IMR-90 (cell line): Measurements from ENCODE around the gene MORN5. TPM values are rescaled to one million over a fixed set of nuclear protein-coding genes. Genes with fewer than 3 reads are reported as not detected.

Source experiments
- ATAC-seq: fragments of 200-7000 bp; cut with Tn5 transposase; 2 replicates; pipeline ENCODE4 v1.9.1; 2020; ENCODE audit warnings: low read depth, mild to moderate bottlenecking, moderate library complexity
- BruUV-seq: library from RNA; stranded (reverse); fragments of 400-500 nt; replicated peaks from 2 replicates; lab custom pipeline; 2021; lab: Mats Ljungman, UMichigan
- CTCF ChIA-PET: fragments of 300-600 bp; formaldehyde crosslinking; extraction: SDS; loops from one replicate; lab custom pipeline; 2021; ENCODE audit warnings: antibody characterized with exemption; lab: Yijun Ruan, JAX
- POLR2A ChIA-PET: fragments of 300-600 bp; sonication (Branson Sonifier 250); formaldehyde crosslinking; loops from one replicate; lab custom pipeline; 2022; ENCODE audit warnings: antibody characterized with exemption; ENCODE audit not compliant: unreplicated experiment; lab: Charles Lee
- DNase-seq: peaks from one replicate; pipeline ENCODE4 v3.0.0; 2013
- H2AFZ ChIP-seq: replicated peaks from 2 replicates; pipeline ENCODE3; 2013; ENCODE audit warnings: low read length, mild to moderate bottlenecking; ENCODE audit not compliant: poor library complexity
- H2AK5ac ChIP-seq: 2 replicates; pipeline ENCODE4 v1.6.1; 2013; ENCODE audit warnings: low read depth, low read length, inconsistent platforms
- H2AK9ac ChIP-seq: replicated peaks from 2 replicates; pipeline ENCODE3; 2013; ENCODE audit warnings: mild to moderate bottlenecking, low read depth, low read length, moderate library complexity; ENCODE audit not compliant: poor library complexity
- H2BK120ac ChIP-seq: 2 replicates; pipeline ENCODE4 v1.6.1; 2013; ENCODE audit warnings: low read depth, low read length, inconsistent platforms
- H2BK15ac ChIP-seq: 3 replicates; pipeline ENCODE4 v1.6.1; 2013; ENCODE audit warnings: low read depth, low read length, inconsistent platforms
- H2BK20ac ChIP-seq: 2 replicates; pipeline ENCODE4 v1.6.1; 2013; ENCODE audit warnings: low read depth, mild to moderate bottlenecking, inconsistent platforms, low read length, moderate library complexity
- H2BK5ac ChIP-seq: 2 replicates; pipeline ENCODE4 v1.6.1; 2013; ENCODE audit warnings: mild to moderate bottlenecking, low read depth, low read length, inconsistent platforms; ENCODE audit not compliant: poor library complexity, severe bottlenecking
- H3K14ac ChIP-seq: replicated peaks from 2 replicates; pipeline ENCODE4 v1.6.1; 2013; ENCODE audit warnings: low read depth, low read length, inconsistent platforms
- H3K18ac ChIP-seq: 2 replicates; pipeline ENCODE4 v1.6.1; 2013; ENCODE audit warnings: low read depth, low read length, control low read depth
- H3K23ac ChIP-seq: 2 replicates; pipeline ENCODE4 v1.6.1; 2013; ENCODE audit warnings: low read depth, low read length, inconsistent platforms
- H3K27ac ChIP-seq: 2 replicates; pipeline ENCODE4 v1.5.1; 2013; ENCODE audit warnings: mild to moderate bottlenecking, control low read depth, low read length; ENCODE audit not compliant: insufficient read depth
- H3K27me3 ChIP-seq: 2 replicates; pipeline ENCODE4 v1.6.1; 2013; ENCODE audit warnings: low read length; ENCODE audit not compliant: control insufficient read depth, insufficient read depth
- H3K36me3 ChIP-seq: 2 replicates; pipeline ENCODE4 v1.6.1; 2013; ENCODE audit warnings: low read length, mixed read lengths; ENCODE audit not compliant: control insufficient read depth, insufficient read depth
- H3K4ac ChIP-seq: 2 replicates; pipeline ENCODE4 v1.6.1; 2013; ENCODE audit warnings: low read depth, low read length, inconsistent platforms
- H3K4me1 ChIP-seq: 2 replicates; pipeline ENCODE4 v1.6.1; 2013; ENCODE audit warnings: low read length, mixed read lengths; ENCODE audit not compliant: control insufficient read depth, insufficient read depth
- H3K4me2 ChIP-seq: 2 replicates; pipeline ENCODE4 v1.6.1; 2013; ENCODE audit warnings: low read depth, mild to moderate bottlenecking, control low read depth, low read length, moderate library complexity
- H3K4me3 ChIP-seq: 2 replicates; pipeline ENCODE4 v1.5.1; 2013; ENCODE audit warnings: low read depth, mild to moderate bottlenecking, control low read depth, low read length, moderate library complexity; ENCODE audit not compliant: insufficient read depth
- H3K56ac ChIP-seq: 2 replicates; pipeline ENCODE4 v1.6.1; 2013; ENCODE audit warnings: low read length, inconsistent platforms; ENCODE audit not compliant: insufficient read depth; ENCODE audit errors: extremely low read depth
- H3K79me1 ChIP-seq, 2 experiments: 2 replicates each; pipeline ENCODE4 v1.6.1; 2013; ENCODE audit warnings: low read length in 2 of 2, inconsistent platforms in 1 of 2, low read depth in 1 of 2
- H3K9ac ChIP-seq: 2 replicates; pipeline ENCODE4 v1.6.1; 2013; ENCODE audit warnings: low read depth, low read length, control low read depth
- H3K9me1 ChIP-seq: 2 replicates; pipeline ENCODE4 v1.6.1; 2013; ENCODE audit warnings: low read length, inconsistent platforms; ENCODE audit not compliant: insufficient read depth
- H3K9me3 ChIP-seq: 2 replicates; pipeline ENCODE4 v1.6.1; 2013; ENCODE audit warnings: low read length; ENCODE audit not compliant: control insufficient read depth, insufficient read depth
- H4K20me1 ChIP-seq: 2 replicates; pipeline ENCODE4 v1.6.1; 2013; ENCODE audit warnings: low read length, inconsistent platforms; ENCODE audit not compliant: insufficient read depth
- H4K5ac ChIP-seq: 2 replicates; pipeline ENCODE4 v1.6.1; 2013; ENCODE audit warnings: mild to moderate bottlenecking, low read depth, low read length, control low read depth
- H4K8ac ChIP-seq, 2 experiments: 2 replicates each; pipeline ENCODE4 v1.6.1; 2013; ENCODE audit warnings: low read depth in 2 of 2, low read length in 2 of 2, control low read depth in 1 of 2, inconsistent platforms in 1 of 2
- H4K91ac ChIP-seq: 2 replicates; pipeline ENCODE4 v1.6.1; 2013; ENCODE audit warnings: low read depth, low read length, inconsistent platforms; ENCODE audit not compliant: insufficient read depth
- CTCF ChIP-seq: conservative IDR thresholded peaks from 2 replicates; pipeline ENCODE4 v1.5.1; 2012; ENCODE audit warnings: mild to moderate bottlenecking, low read depth, low read length, improper control_type of control experiment
- POLR2A ChIP-seq: IDR thresholded peaks from 2 replicates; pipeline ENCODE4 v1.6.1; 2012; ENCODE audit warnings: mild to moderate bottlenecking, low read depth, low read length
- RAD21 ChIP-seq: IDR thresholded peaks from 2 replicates; pipeline ENCODE4 v1.6.1; 2012; ENCODE audit warnings: low read length, improper control_type of control experiment
- SMC3 ChIP-seq: fragments of 150-350 bp; IDR thresholded peaks from 2 replicates; pipeline ENCODE4 v1.6.1; 2016; ENCODE audit warnings: low read depth, mild to moderate bottlenecking, antibody characterized with exemption, low read length, moderate library complexity
- WGBS, 2 experiments: methylation state at CpG; one replicate each; pipeline versions ENCODE4 v1.1.5 to v1.1.7; 2013; ENCODE audit warnings: missing lambda C conversion rate in 2 of 2; ENCODE audit not compliant: insufficient read length in 1 of 2; ENCODE audit errors: extremely low coverage in 2 of 2; 5-methylcytosine and 5-hydroxymethylcytosine counted together
- dilution Hi-C: fragments of 300-500 bp; cut with HindIII; formaldehyde crosslinking; loops from one replicate; pipeline ENCODE4 v1.14.3; 2018; ENCODE audit warnings: low sequenced_read_pairs; ENCODE audit not compliant: unreplicated experiment
- in situ Hi-C: fragments of 300-500 bp; cut with MboI; formaldehyde crosslinking; loops from 3 replicates; pipeline ENCODE4 v1.14.3; 2019; ENCODE audit warnings: low sequenced_read_pairs, inconsistent platforms, mixed read lengths
- intact Hi-C: fragments of 100-400 bp; cut with micrococcal nuclease; formaldehyde crosslinking; loops from 2 replicates; pipeline ENCODE4 v1.10.0; 2022
- polyA plus RNA-seq, 3 experiments: library from polyadenylated mRNA; depleted of rRNA; stranded (reverse); fragments of >200 nt; gene quantifications; 2 replicates each; pipeline ENCODE4 v1.2.3, GENCODE V29; 2012; ENCODE audit warnings: low replicate concordance in 1 of 3
- total RNA-seq: library from RNA; depleted of rRNA; stranded (reverse); fragments of >200 nt; gene quantifications from 2 replicates; pipeline ENCODE4 v1.2.3, GENCODE V29; 2012

MORN5 gene
- total and polyA plus RNA-seq, 2 of the 4 experiments (the other 2 are of a cell fraction): not detected

- Histone ChIP-seq H3K9me3 (no peaks in the 10 kb centered on the region; the same call in 1 of the 2 replicates), H3K18ac (no peak overlapping the region), H2AK5ac (peak overlapping the region; percentile 4; the same call in 1 of the 2 replicates), H3K56ac (no peak overlapping the region), H3K4me3 (no peak overlapping the region), H3K14ac (no peak overlapping the region), H2BK15ac (no peak overlapping the region), H3K79me1 (peaks cover 26 to 38% of the 10 kb centered on the region in 2 experiments), H3K4me1 (peaks cover 2% of the 10 kb centered on the region), H2BK20ac (no peak overlapping the region), H3K4ac (no peak overlapping the region), H4K5ac (no peak overlapping the region), H2AK9ac (peak overlapping the region; percentile 1), H3K27ac (no peak overlapping the region), H2AFZ (no peak overlapping the region), H3K4me2 (no peak overlapping the region; the same call in 1 of the 2 replicates), H3K9me1 (peaks cover 8% of the 10 kb centered on the region), H3K27me3 (peaks cover 2% of the 10 kb centered on the region), H4K91ac (no peak overlapping the region), H3K36me3 (no peaks in the 10 kb centered on the region), H4K20me1 (peaks cover 9% of the 10 kb centered on the region; the same call in 1 of the 2 replicates), H2BK5ac (no peak overlapping the region), H4K8ac (no peak overlapping the region), H2BK120ac (no peak overlapping the region), H3K23ac (no peak overlapping the region), H3K9ac (no peak overlapping the region)
- no TSS peak for BruUV-seq
- DNase-seq (peak; percentile 43), ATAC-seq (no peak)
- in situ Hi-C loops (no loop called here), intact Hi-C loops (no loop called here), dilution Hi-C loops (no loop called here)
- CTCF ChIA-PET: interaction anchor here (0.6 to 1.2 kb wide), 2 partner anchors 13 to 33 kb away, joined by 3 to 8 read pairs; no protein-coding TSS in a partner anchor
- POLR2A ChIA-PET: no interaction called here
- TF ChIP-seq POLR2A: no peak
- TF ChIP-seq CTCF: peak; percentile 44
- TF ChIP-seq SMC3: peak; percentile 36; the same call in 1 of the 2 replicates
- TF ChIP-seq RAD21: peak; percentile 28; the same call in 1 of the 2 replicates
- WGBS, 2 experiments: no CpG with 5 or more reads among the region's 3 CpGs
Measured at GRCh38 chr9:122158202-122158601, 1.5 kb upstream of the MORN5 start.
